Right forelimb (tissue), 1 donor: ENCODE measurements around the gene RNF182.
A peak's percentile ranks its signal among the peaks of the same experiment; 100 is the strongest.
"Not testable (repeated sequence)": the region's sequence is repeated elsewhere in the genome, so short reads cannot be mapped to it uniquely, and the experiment has no call there.

Experiments
- DNase-seq: peaks from one replicate; pipeline ENCODE4 v3.0.0-alpha.2; 2018

Gene RNF182

GRCh38 chr6:14004258-14004657 lies 79.5 kb downstream of the RNF182 start:
- no peak for DNase-seq

DNA sequence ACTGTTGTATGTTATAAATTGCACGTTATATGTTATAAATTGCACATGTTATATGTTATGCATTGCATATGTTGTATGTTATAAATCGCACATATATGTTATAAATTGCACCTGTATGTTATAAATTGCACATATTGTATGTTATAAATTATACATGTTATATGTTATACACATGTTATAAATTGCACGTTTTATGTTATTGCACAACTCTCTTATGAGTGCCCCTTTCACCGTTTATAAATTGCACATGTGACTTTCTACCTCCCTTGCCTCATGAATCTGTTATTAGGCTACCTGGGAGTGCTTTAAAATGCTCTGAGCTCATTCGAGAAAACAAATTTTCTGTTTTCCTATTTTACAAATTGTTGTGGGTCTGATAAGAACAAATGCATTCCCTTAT lies 84.1 kb downstream of the RNF182 start:
- DNase-seq = no peak

- no peak for DNase-seq
Observed at GRCh38 chr6:14009431-14009830, 84.7 kb downstream of the RNF182 start.

- DNase-seq = no peak
Observed at GRCh38 chr6:14010275-14010674, 85.5 kb downstream of the RNF182 start.

DNA sequence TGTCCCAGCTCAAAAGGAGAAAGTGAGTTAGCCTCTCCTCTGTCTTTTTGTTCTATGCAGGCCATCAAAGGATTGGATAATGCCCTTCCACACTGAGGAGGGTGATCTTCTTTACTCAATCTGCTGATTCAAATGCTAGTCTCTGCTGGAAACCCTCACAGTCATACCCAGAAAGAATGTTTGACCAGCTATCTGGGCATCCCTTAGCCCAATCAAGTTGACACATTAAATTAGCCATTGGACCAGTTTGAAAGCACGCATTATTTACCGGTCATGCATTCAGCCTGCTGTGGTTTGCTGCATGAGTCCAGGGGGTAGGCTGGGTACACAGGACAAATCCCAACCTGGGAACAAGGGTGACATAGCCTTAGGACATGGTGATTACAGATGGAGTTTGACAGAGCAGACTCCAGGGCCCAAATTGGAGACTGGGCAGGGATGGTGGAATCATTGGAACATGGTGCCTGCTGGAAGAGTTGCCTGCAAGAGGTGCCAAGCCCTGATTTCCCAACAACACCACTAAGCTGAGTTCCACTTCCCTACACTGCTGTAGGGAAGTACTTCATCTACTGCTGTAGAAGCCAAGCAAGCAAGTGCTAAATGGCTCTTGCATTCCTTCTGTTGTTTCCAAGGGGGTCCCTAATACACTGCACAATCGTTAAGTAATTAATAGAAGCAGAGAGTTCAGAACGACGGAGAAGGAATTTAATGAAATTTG lies 87.7 kb downstream of the RNF182 start:
- no peak for DNase-seq

- DNase-seq = no peak
Observed at GRCh38 chr6:14015964-14016363, 91.2 kb downstream of the RNF182 start.

GRCh38 chr6:14016432-14016831 lies 91.7 kb downstream of the RNF182 start:
- no peak for DNase-seq

- no peak for DNase-seq
Observed at GRCh38 chr6:14016935-14017625, 92.3 kb downstream of the RNF182 start.

- no peak for DNase-seq
Observed at GRCh38 chr6:14017626-14018475, 93.1 kb downstream of the RNF182 start.

- not testable (repeated sequence) for DNase-seq
Observed at GRCh38 chr6:14018559-14018958, 93.8 kb downstream of the RNF182 start.

DNA sequence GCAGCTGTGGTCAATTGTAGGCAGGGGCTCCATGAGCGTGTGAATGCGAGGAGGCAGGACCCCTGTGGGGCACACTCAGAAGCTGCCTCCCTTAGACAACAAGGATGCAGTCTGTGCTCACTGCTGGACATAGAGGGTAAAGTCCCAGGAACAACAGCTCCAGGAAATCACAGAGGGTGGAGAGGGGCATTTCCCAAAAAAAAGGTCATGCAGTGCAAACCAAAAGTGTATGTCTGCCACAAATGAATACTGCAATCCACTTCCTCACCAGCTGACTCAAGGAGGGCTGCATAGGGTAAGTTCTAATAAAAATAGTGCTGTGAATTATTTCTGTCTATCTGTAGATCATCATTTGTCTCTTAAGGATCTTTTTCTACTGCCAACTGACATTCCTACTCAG lies 95.8 kb downstream of the RNF182 start:
- DNase-seq = no peak

DNA sequence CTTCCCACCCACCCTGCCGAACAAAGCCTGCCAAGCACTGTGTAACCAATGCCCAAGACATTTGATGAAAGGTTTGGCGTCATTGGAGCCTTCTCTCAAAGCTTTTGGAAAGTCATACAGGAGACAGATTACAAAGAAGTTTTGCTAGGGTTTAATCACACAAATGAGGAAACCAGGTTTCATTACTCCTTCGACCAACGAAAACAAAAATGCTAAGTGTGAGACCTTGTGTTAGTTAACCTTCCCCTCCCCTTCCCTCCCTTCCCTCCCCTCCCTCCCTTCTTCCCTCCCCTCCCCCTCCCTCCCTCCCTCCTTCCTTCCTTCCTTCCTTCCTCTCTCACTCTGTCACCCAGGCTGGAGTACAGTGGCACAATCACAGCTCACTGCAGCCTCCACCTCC lies 96.7 kb downstream of the RNF182 start:
- no peak for DNase-seq

GRCh38 chr6:14022673-14023072 lies 97.9 kb downstream of the RNF182 start:
- no peak for DNase-seq

- DNase-seq = no peak
Observed at GRCh38 chr6:14023855-14024254, 99.1 kb downstream of the RNF182 start.

- peak; percentile 23 for DNase-seq
Observed at GRCh38 chr6:14025160-14025559, 100.4 kb downstream of the RNF182 start.

GRCh38 chr6:14026831-14027539 lies 102.2 kb downstream of the RNF182 start:
- peak; percentile 50 for DNase-seq

GRCh38 chr6:14028631-14029030 lies 103.9 kb downstream of the RNF182 start:
- DNase-seq = peak; percentile 11

GRCh38 chr6:14029605-14030004 lies 104.9 kb downstream of the RNF182 start:
- peak; percentile 22 for DNase-seq
